GM15510 (cell line): ENCODE measurements around the gene COPA.

Source experiments
- POLR2A ChIP-seq: IDR thresholded peaks from 3 replicates; pipeline ENCODE4 v1.6.1; 2011; ENCODE audit warnings: borderline replicate concordance; ENCODE audit not compliant: insufficient read length; ENCODE audit errors: extremely low read depth

The COPA gene

DNA sequence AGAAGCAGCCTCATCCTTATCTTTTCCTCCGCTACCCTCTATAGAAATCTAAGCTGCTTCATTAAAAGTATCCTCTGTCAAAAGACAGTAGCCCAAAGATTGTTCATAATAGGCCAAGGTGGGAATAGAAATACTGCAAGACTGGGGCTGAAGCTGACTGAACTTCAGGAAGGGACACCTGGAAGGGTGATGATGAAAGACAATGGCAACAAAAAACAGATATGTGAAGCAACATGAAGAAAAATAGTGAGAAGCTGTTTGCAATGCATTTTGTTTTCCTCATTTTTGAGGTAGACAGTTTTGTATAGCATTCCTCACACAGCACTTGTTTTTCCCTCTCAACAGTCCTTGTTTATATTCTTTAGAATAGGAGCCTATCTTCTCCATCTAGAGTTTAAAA lies 97.6 kb downstream of the COPA start:
- TF ChIP-seq POLR2A, result no peak

DNA sequence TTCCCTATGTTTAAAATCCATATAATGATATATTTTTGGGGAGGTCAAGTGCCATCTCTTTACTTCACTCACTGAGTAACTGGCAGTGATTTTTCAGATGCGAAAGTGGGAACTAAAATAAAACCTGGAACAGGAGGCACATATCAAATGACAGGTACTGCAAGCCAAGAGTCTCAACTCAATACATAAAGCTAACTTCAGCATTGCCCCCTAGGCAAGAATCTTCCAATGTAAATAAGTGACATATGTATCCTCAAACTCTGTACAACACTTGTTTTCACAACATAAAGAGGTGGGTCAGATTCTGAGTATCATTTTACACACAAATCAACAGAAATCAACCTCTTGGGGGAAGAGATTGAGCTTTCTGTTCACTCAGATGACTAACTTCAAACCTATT lies 98.8 kb downstream of the COPA start:
- no peak for TF ChIP-seq POLR2A

DNA sequence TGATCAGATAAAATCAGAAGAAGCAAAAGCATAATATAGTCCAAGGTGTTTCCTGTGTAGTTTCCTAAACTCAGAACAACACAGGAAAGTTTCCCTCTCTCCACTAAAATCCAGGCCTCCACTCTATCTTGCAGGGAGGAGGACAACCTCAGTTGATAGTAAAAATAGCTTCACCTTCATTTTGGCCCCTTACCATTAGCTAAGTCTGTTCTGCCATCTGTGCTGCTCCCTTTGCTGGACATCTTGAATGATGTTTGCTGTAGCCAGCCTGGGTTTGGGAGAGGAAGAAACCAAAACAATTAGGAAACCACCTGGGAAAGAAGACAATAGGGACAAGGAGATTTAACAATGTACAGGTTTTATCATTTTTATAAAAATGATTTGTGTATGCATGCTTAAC lies 99.3 kb downstream of the COPA start:
- TF ChIP-seq POLR2A, result no peak

DNA sequence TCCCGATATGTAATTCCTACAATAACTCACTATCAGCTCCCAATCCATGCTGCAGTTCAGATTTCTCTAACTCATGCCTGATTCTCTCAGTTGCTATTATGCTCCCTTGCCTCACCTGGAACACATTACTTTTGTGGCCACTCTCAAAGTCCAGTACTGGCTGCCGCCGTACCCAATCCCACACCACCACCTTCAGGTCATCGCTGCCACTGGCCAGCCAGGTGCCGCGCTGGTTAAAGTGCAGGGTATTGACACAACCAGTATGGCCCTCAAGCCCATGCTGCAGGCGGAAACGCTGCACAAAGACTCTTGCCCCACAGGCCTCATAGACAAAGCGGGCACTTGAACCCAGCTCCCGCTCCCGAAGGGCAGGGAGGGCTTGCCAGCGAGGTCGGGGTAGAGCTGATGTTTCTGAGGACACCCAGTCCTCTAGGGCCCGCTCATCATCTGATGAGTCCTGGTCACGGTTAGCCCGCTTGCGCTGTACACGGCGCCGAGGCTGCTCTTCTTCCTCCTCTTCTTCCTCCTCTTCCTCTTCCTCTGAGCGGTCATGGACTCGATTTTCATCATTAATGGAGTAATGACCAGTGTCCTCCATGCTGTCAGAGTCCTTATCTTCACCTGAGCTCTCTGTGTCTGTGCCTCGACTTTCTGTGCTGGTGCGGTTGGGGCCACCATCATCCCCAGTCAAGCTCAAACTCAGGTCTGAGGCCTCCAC lies 103.3 kb downstream of the COPA start:
- no peak for TF ChIP-seq POLR2A
